Measurements from ENCODE around the gene ERBB4.

Gene ERBB4

GRCh38 chr2:211654211-211654780, 884.3 kb downstream of the ERBB4 start:
- Histone ChIP-seq H3K4me3 (ENCODE audit: low read length) (no peak overlapping the region), H3K79me2 (ENCODE audit: low read length) (no peaks in the 10 kb centered on the region), H2AFZ (ENCODE audit: low read length) (no peak overlapping the region), H3K4me2 (ENCODE audit: low read depth, low read length) (no peak overlapping the region), H3K9me2 (replicated peaks; ENCODE audit: insufficient read depth, low read length) (no peaks in the 10 kb centered on the region; the same call in 1 of the 2 replicates), H3K9ac (ENCODE audit: low read length) (no peak overlapping the region), H3K4me1 (ENCODE audit: low read length) (no peaks in the 10 kb centered on the region), H4K20me1 (ENCODE audit: insufficient read depth, low read length) (no peaks in the 10 kb centered on the region), H3K9me3 (replicated peaks; ENCODE audit: insufficient read depth, low read length) (no peaks in the 10 kb centered on the region), H3K36me3 (replicated peaks; ENCODE audit: insufficient read depth, low read length) (no peaks in the 10 kb centered on the region), H3K27me3 (replicated peaks; ENCODE audit: insufficient read depth, low read length) (no peaks in the 10 kb centered on the region), H3F3A (ENCODE audit: insufficient read depth, low read length) (no peaks in the 10 kb centered on the region), H3K27ac (ENCODE audit: low read length) (no peak overlapping the region)
- DNase-seq: no peak
- no peak for TF ChIP-seq EZH2 (optimal IDR thresholded peaks at IDR 0.05; ENCODE audit: low read depth, low read length)
- TF ChIP-seq EZH2phosphoT487 (IDR thresholded peaks at IDR 0.05; ENCODE audit: low read length): no peak
- TF ChIP-seq, protein P1, sequence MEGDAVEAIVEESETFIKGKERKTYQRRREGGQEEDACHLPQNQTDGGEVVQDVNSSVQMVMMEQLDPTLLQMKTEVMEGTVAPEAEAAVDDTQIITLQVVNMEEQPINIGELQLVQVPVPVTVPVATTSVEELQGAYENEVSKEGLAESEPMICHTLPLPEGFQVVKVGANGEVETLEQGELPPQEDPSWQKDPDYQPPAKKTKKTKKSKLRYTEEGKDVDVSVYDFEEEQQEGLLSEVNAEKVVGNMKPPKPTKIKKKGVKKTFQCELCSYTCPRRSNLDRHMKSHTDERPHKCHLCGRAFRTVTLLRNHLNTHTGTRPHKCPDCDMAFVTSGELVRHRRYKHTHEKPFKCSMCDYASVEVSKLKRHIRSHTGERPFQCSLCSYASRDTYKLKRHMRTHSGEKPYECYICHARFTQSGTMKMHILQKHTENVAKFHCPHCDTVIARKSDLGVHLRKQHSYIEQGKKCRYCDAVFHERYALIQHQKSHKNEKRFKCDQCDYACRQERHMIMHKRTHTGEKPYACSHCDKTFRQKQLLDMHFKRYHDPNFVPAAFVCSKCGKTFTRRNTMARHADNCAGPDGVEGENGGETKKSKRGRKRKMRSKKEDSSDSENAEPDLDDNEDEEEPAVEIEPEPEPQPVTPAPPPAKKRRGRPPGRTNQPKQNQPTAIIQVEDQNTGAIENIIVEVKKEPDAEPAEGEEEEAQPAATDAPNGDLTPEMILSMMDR (IDR thresholded peaks at IDR 0.05; ENCODE audit: low read length): no peak

- Histone ChIP-seq H3K4me3 (ENCODE audit: low read length) (no peak overlapping the region), H3K36me3 (replicated peaks; ENCODE audit: insufficient read depth, low read length) (no peaks in the 10 kb centered on the region), H3K27me3 (replicated peaks; ENCODE audit: insufficient read depth, low read length) (no peaks in the 10 kb centered on the region), H3K9ac (ENCODE audit: low read length) (no peak overlapping the region), H3K27ac (ENCODE audit: low read length) (no peak overlapping the region), H3K79me2 (ENCODE audit: low read length) (no peaks in the 10 kb centered on the region), H3K9me2 (replicated peaks; ENCODE audit: insufficient read depth, low read length) (no peaks in the 10 kb centered on the region; the same call in 1 of the 2 replicates), H2AFZ (ENCODE audit: low read length) (no peak overlapping the region), H4K20me1 (ENCODE audit: insufficient read depth, low read length) (no peaks in the 10 kb centered on the region), H3K9me3 (replicated peaks; ENCODE audit: insufficient read depth, low read length) (no peaks in the 10 kb centered on the region), H3K4me1 (ENCODE audit: low read length) (no peaks in the 10 kb centered on the region), H3F3A (ENCODE audit: insufficient read depth, low read length) (no peaks in the 10 kb centered on the region), H3K4me2 (ENCODE audit: low read depth, low read length) (no peak overlapping the region)
- no peak for DNase-seq
- TF ChIP-seq, protein P1 (IDR thresholded peaks at IDR 0.05; ENCODE audit: low read length): no peak
- TF ChIP-seq EZH2phosphoT487 (IDR thresholded peaks at IDR 0.05; ENCODE audit: low read length) (no peak), EZH2 (optimal IDR thresholded peaks at IDR 0.05; ENCODE audit: low read depth, low read length) (no peak)
Measured at GRCh38 chr2:211652327-211652726, 886.3 kb downstream of the ERBB4 start.

DNA sequence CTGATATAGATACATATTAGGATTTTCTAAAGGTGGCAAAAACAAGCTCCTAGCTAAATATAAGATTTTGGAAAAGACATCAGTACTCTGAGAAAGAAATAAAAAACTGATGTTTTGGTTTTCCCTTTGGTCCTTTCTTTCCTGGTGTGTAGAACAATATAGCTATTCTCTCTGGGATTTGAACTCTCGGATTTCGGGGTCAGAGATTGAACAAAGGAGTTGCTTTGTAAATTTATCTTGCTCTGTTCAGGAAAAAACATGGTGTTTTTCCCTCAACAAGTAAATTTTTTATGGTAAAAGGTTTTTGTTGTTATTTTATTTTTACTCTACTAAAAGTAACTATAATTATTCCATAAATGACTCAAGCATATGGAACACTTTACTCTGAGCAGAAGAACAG, 889.3 kb downstream of the ERBB4 start:
- no peak for TF ChIP-seq EZH2phosphoT487 (IDR thresholded peaks at IDR 0.05; ENCODE audit: low read length)
- TF ChIP-seq EZH2 (optimal IDR thresholded peaks at IDR 0.05; ENCODE audit: low read depth, low read length): no peak
- TF ChIP-seq, protein P1 (IDR thresholded peaks at IDR 0.05; ENCODE audit: low read length): no peak
- Histone ChIP-seq H3K4me3 (ENCODE audit: low read length) (no peak overlapping the region), H3F3A (ENCODE audit: insufficient read depth, low read length) (no peaks in the 10 kb centered on the region), H3K79me2 (ENCODE audit: low read length) (no peaks in the 10 kb centered on the region), H3K4me1 (ENCODE audit: low read length) (no peaks in the 10 kb centered on the region), H3K27me3 (replicated peaks; ENCODE audit: insufficient read depth, low read length) (no peaks in the 10 kb centered on the region), H3K9ac (ENCODE audit: low read length) (no peak overlapping the region), H3K4me2 (ENCODE audit: low read depth, low read length) (no peak overlapping the region), H2AFZ (ENCODE audit: low read length) (no peak overlapping the region), H4K20me1 (ENCODE audit: insufficient read depth, low read length) (no peaks in the 10 kb centered on the region), H3K9me3 (replicated peaks; ENCODE audit: insufficient read depth, low read length) (no peaks in the 10 kb centered on the region), H3K9me2 (replicated peaks; ENCODE audit: insufficient read depth, low read length) (no peaks in the 10 kb centered on the region; the same call in 1 of the 2 replicates), H3K27ac (ENCODE audit: low read length) (no peak overlapping the region), H3K36me3 (replicated peaks; ENCODE audit: insufficient read depth, low read length) (no peaks in the 10 kb centered on the region)
- DNase-seq: no peak

Measured in MM.1S (cell line).